A673 (cell line): ENCODE measurements around the gene PTPN20.

Experiments used
- EZH2 ChIP-seq: fragments of 200-600 bp; sonication (generic); IDR thresholded peaks from 2 replicates; pipeline ENCODE4 v1.6.1; 2017; ENCODE audit warnings: borderline replicate concordance, low read depth, mild to moderate bottlenecking, mixed read lengths, antibody characterized with exemption, low read length; ENCODE audit not compliant: poor library complexity, severe bottlenecking
- TF ChIP-seq, protein P1 (sequence below): fragments of 300-800, 200-600 bp; sonication (generic); conservative IDR thresholded peaks from 2 replicates; pipeline ENCODE4 v1.5.1; 2017; ENCODE audit warnings: low read depth, mild to moderate bottlenecking, antibody characterized with exemption, low read length, moderate library complexity, mixed read lengths

DNA sequence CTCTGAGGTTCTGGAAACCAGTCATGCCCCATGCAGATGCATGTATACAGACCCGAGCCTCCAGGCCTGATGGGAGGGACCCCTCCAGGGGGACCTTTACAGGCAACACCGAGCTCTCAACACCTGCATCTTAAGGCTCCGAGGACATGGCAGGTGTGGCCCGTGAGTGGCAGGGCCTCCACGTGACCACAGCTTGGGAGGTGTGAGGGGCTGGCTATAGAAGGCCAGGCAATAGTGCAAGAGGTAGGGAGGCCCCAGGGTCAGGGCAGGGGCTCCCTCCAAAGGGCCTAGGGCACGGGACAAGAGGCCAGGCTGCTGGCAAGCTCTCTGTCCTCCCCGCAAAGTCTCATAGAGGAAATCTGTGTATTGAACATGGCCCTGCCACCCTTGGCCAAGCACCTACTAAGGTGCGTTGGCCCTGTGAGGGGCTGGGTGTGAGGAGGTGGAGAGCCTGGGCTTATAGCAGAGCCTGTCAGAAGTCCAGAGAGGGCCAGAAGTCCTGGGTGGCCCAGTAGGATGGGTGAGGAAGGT lies 134.2 kb downstream of the PTPN20 start:
- TF ChIP-seq, protein P1, sequence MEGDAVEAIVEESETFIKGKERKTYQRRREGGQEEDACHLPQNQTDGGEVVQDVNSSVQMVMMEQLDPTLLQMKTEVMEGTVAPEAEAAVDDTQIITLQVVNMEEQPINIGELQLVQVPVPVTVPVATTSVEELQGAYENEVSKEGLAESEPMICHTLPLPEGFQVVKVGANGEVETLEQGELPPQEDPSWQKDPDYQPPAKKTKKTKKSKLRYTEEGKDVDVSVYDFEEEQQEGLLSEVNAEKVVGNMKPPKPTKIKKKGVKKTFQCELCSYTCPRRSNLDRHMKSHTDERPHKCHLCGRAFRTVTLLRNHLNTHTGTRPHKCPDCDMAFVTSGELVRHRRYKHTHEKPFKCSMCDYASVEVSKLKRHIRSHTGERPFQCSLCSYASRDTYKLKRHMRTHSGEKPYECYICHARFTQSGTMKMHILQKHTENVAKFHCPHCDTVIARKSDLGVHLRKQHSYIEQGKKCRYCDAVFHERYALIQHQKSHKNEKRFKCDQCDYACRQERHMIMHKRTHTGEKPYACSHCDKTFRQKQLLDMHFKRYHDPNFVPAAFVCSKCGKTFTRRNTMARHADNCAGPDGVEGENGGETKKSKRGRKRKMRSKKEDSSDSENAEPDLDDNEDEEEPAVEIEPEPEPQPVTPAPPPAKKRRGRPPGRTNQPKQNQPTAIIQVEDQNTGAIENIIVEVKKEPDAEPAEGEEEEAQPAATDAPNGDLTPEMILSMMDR, result no peak
- TF ChIP-seq EZH2, result no peak
